Colonic mucosa (tissue), 4 donors: ENCODE data around the gene MAB21L2. TPM values are rescaled to one million over a fixed set of nuclear protein-coding genes. Genes with fewer than 3 reads are reported as not detected.

Source experiments
- DNase-seq: peaks from one replicate; pipeline ENCODE4 v3.0.0-alpha.2; 2020
- H3K27ac ChIP-seq: fragments of 200-600 bp; one replicate; pipeline ENCODE4 v1.8.0; 2021
- H3K27me3 ChIP-seq: fragments of 200-600 bp; one replicate; pipeline ENCODE4 v1.8.0; 2021
- H3K36me3 ChIP-seq: fragments of 200-600 bp; one replicate; pipeline ENCODE4 v1.8.0; 2021
- H3K4me1 ChIP-seq: fragments of 200-600 bp; one replicate; pipeline ENCODE4 v1.8.0; 2021; ENCODE audit warnings: mild to moderate bottlenecking
- H3K4me3 ChIP-seq: fragments of 200-600 bp; one replicate; pipeline ENCODE4 v1.8.0; 2021
- H3K9ac ChIP-seq, 2 donors: one replicate each; pipeline ENCODE4 v1.7.0; 2013; ENCODE audit warnings: control low read depth in 2 of 2, low read depth in 2 of 2, low read length in 2 of 2
- H3K9me3 ChIP-seq: fragments of 200-600 bp; one replicate; pipeline ENCODE4 v1.8.0; 2021
- intact Hi-C: fragments of 100-400 bp; cut with DNase I; formaldehyde crosslinking; loops from one replicate; pipeline ENCODE4 v1.14.1; 2022
- total RNA-seq, 2 donors: library from RNA; stranded (reverse); fragmentation: NEBNext Ultra II Directional in 1 of 2; extraction: Animal tissue kit (Norgen Biotek cat#: 25700) in 1 of 2; gene quantifications; one replicate each; pipeline ENCODE4 v1.2.1, GENCODE V29; 2021
- TF ChIP-seq, protein P1 (sequence below): fragments of 200-600 bp; IDR thresholded peaks from one replicate; pipeline ENCODE4 v1.8.0; 2022; ENCODE audit warnings: antibody characterized with exemption, mild to moderate bottlenecking
- donor health status: healthy.
- donor health status: DM: no; HTN: no; CAD: no.
- donor health status: DM: no; HTN: no; CAD: no.

MAB21L2 gene
- total RNA-seq, 2 donors from 2014 or later: 2.0 to 27.5 TPM

DNA sequence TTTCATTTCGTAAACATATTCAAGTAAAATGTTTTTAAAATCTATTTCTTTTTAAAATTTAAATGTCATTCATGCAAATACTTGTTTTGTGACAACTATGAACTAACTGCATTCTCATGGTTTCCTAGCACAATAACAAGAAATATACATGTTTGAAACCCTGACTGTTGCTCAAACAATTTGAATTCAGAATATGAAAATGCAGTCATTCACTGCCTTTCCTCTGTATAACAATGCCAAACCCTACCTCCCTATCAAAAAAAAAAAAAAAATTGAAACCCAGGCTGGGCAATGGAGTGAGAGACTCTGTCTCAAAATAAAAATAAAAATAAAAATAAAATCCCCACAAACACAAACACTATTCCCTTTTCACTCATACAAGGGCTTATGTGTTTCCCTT is 42.1 kb downstream of the MAB21L2 start:
- intact Hi-C loops: no loop called here
- Histone ChIP-seq H3K9ac (no peak overlapping the region), H3K27ac (no peak overlapping the region), H3K27me3 (no peaks in the 10 kb centered on the region), H3K4me1 (no peaks in the 10 kb centered on the region), H3K36me3 (no peaks in the 10 kb centered on the region), H3K9me3 (no peaks in the 10 kb centered on the region), H3K4me3 (no peak overlapping the region)
- no peak for DNase-seq
- TF ChIP-seq, protein P1, sequence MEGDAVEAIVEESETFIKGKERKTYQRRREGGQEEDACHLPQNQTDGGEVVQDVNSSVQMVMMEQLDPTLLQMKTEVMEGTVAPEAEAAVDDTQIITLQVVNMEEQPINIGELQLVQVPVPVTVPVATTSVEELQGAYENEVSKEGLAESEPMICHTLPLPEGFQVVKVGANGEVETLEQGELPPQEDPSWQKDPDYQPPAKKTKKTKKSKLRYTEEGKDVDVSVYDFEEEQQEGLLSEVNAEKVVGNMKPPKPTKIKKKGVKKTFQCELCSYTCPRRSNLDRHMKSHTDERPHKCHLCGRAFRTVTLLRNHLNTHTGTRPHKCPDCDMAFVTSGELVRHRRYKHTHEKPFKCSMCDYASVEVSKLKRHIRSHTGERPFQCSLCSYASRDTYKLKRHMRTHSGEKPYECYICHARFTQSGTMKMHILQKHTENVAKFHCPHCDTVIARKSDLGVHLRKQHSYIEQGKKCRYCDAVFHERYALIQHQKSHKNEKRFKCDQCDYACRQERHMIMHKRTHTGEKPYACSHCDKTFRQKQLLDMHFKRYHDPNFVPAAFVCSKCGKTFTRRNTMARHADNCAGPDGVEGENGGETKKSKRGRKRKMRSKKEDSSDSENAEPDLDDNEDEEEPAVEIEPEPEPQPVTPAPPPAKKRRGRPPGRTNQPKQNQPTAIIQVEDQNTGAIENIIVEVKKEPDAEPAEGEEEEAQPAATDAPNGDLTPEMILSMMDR: no peak

DNA sequence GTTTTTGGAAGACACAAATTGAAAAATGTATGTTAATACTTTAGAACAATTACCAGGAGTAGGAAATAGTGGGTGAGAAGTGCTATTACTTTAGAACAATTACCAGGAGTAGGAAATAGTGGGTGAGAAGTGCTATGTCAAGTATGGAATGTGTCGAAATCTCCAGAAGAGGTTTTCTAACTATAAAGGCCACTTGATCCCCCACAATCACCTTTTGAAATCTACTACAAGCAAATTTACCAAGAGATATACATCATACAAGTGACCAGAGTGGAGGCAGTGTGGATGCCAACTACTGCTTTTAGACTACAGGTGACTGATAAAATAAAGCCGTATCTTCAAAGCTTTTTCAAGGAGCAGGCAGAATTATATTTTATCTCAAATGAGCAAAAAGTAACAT is 43.1 kb downstream of the MAB21L2 start:
- H3K4me3 ChIP-seq: no peak overlapping the region
- no peaks in the 10 kb centered on the region for H3K36me3 ChIP-seq
- intact Hi-C loops: no loop called here
- no peak overlapping the region for H3K27ac ChIP-seq
- H3K9me3 ChIP-seq: no peaks in the 10 kb centered on the region
- no peaks in the 10 kb centered on the region for H3K27me3 ChIP-seq
- DNase-seq: no peak
- no peaks in the 10 kb centered on the region for H3K4me1 ChIP-seq
- TF ChIP-seq, protein P1: no peak
- H3K9ac ChIP-seq: no peak overlapping the region

DNA sequence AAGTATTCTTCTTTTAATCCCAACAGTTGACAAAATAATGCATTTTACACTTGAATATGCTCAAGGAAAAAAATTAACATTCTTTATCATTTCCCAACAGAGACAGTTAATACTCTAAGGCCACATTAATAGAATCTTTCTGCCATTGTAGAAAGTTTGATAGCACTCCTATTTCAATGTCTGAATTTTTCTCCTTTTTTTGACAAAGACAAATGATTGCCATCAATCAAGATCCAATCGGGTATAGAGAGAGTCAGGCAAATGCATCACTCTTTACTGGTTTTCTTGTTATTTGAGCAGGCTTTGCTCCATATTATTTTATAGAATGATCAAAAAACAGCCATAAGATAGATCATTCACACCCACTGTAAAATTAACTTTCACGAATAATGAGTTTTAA is 46.1 kb downstream of the MAB21L2 start:
- intact Hi-C loops: no loop called here
- Histone ChIP-seq H3K27me3 (no peaks in the 10 kb centered on the region), H3K4me1 (no peaks in the 10 kb centered on the region), H3K9me3 (no peaks in the 10 kb centered on the region), H3K9ac (no peak overlapping the region), H3K36me3 (no peaks in the 10 kb centered on the region), H3K27ac (no peak overlapping the region), H3K4me3 (no peak overlapping the region)
- TF ChIP-seq, protein P1: no peak
- DNase-seq: no peak

DNA sequence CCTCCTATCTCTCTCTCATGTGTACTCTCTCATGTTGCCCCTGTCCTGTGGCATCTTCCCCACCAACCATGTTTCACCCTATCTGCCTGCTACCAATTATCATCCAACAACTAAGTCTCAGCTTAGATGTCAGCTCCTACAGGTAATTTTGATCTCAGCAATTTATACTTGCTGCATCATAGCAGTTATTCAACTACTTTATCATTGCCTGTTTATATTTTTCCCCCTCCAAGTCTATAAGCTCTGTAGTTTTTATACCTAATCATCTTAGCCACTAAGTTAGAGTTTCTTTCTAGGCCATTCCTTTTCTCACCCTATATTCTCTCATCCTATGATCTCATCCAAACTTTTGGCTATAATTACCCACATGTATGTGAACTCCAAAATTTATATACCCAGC is 50.7 kb downstream of the MAB21L2 start:
- TF ChIP-seq, protein P1: no peak

More for the DNA sequence above, 50.7 kb downstream of the MAB21L2 start:
- Histone ChIP-seq H3K9me3 (no peaks in the 10 kb centered on the region), H3K4me1 (no peaks in the 10 kb centered on the region), H3K9ac (no peak overlapping the region), H3K27me3 (no peaks in the 10 kb centered on the region), H3K27ac (no peak overlapping the region), H3K36me3 (no peaks in the 10 kb centered on the region), H3K4me3 (no peak overlapping the region)
- intact Hi-C loops: no loop called here
- no peak for DNase-seq
